ENCODE data around the gene NUDCD3.

Gene NUDCD3

DNA sequence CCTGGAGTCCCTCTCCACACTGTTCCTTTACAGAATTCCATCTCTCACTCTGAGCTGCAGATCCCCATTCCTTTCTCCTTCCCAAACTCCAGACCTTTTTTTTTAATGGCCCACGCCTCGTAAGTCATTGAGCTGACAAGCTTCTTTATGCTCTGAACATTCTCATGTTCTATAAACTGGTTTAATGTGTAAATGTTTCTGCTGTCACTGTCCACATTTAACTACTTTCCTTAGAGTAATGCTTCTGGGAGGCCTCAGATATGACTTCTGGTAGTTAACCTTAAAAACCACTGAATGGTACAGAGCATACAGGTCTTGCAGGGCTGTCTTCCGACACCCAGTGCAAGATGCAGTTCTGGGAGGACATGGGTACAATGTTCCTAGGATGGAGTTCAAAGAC lies 94.0 kb downstream of the NUDCD3 start:
- DNase-seq: no peak

DNA sequence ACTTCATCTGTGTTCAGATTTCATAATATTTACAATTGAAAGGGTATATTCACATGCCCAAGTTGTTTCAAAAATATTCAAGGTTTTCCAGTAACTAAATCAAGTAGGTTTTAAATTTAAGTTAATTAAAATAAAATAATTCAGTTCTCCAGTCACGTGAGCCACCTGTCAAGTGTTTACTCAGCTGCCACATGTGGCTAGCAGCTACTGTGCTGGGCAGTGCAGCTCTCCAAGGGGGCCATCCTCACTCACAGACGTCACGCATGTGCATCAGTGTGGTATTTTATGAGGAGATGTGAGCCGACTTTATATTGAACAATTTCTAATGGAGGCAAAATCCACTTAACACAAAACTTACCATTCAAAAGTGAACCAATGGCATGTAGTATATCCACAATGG lies 95.4 kb downstream of the NUDCD3 start:
- no peak for DNase-seq

DNA sequence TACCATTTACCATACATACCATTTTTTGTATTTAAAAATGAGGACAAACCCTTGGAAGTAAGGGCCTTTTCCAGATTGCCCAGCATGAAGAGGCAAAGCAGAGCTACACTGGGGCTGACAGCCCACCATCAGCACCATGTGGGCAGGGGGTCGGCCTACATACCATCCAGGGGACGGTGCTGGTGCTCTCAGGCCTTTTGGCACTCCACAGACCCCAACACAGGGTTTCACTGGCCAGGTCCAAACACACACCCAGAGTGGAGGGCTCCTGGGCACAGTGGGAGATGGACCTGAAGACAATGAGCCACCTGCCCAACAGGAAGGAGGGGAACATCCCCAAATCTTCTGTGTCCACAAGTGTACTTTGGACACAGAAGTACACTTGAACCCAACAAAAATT lies 95.8 kb downstream of the NUDCD3 start:
- no peak for DNase-seq

DNA sequence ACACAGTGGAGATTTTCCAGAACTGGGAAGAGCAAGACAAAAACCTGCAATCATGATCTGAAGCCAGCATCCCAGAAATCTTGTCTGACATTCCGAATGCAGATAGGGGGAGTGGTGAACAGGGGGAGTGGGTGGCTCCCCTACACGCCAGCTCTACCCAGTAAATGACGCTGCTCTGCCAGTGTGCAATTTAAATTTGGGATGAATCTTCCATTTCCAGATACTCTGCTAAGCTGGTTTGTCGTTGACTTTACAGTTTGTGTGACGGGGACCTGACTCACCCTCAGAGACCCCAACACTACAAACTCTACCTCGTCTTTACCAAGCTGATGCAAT lies 96.4 kb downstream of the NUDCD3 start:
- DNase-seq: no peak

DNA sequence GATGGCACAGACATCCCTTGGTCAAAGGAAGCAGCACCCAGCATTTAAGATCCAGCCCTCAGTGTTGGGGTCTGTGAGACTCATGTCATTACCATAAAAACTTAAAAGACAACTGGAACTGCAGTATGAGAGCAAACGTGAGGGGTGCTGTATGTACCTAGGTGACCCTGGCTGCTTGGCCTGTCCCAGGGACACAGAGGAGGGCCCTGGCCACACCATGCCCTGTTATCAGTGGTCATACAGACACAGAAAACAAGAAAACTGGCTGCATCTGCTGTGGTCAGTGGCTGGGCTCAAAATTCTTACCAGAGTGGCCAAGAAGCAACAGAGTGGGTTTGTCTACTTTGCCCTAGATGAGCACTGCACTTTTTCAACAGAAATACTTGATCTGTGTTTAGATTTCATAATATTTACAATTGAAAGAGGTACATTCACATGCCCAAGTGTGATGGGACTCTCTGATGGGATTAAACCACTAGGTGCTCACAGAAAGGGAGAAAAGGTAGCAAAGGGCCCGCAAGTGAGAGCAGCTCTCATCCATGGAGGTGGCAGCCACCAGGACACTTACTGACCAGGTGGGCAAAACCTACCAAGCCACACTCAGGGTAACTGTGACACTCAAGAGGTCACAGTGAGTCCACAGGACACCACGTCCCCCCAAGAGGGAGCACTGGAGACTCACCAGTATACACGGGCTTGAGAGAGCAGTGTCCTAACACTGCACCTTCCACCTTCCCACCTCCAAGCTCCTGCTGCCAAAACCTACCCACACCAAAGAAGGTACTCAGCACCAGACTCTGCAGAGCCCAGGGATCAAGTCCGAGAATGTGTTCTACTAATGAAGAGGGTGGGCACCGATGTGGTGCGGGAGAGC lies 97.0 kb downstream of the NUDCD3 start:
- DNase-seq: no peak

DNA sequence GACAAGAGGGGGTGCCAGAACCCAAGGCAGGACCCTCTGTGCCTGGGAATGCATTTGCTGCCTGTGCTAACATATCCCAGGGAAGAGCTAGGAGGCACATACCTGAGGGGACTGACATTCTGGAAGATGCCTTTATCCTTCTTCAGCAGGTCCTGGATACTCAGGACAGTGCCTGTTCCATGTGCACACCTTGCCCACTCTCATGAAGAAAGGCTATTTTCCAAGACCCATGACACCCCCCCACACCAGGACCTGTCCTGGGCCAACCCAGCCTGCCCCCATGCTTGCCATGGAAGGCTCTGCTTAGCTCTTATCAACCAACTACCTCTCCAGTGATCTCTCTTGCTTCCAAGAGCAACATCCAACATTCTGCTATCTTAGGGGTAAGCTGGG lies 97.8 kb downstream of the NUDCD3 start:
- no peak for DNase-seq

DNA sequence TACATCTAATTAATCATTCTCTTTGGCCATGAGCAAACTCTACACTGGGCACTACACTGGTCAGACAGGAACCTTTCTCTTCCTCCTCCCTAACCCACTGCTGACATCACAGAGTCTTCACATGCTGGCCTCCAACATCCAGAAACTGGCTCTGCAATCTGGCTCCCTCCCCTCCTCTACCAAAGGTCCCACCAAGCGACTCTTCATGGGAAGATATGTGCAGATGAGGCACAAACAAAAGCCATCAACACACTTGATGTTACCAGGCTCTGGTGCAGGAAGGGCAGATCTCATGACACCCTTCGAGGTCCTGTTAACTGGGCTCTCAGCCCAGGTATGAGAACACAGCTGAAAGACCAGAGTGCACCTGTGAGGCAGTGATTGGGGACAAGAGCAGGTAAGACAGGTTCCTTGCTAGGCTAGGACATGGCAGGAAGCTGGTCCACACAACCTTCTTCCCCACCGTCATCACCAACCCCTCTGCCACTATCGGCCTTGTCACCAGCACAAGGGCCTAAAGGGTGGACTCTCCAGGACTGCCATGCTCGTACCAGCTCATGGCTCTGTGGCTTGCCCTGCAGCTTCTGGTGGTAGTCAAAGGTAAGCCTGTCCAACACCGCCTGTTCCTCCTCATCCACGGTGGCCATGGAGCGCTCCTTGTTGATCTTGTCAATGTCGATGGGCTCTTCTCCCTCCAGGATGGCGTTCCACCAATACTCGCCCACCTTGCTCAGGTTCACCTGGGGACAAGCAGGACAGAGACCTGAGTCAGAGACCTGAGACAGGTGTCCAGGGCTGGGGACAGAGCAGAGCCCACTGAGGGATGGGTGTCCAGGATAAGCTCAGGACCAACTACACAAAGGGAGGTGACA lies 98.5 kb downstream of the NUDCD3 start:
- DNase-seq: no peak

DNA sequence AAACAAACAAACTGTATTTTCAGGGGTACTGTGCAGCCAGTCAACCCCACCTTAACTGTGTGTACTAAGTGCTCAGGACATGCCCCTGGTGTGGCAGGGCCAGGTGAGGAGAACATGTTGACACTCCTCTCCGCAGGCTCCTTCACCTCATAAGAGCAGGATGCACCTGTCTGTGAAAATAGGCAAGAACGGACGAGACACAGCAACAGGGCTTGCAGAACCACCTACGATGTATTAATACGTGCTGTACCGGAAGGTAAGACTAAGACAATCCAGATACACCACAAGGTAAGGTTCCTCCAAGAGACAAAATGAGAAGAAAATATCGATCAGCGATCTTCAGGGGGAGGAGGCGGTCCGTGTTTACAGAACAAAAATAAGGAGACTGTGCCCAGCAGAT lies 99.3 kb downstream of the NUDCD3 start:
- DNase-seq: no peak

DNA sequence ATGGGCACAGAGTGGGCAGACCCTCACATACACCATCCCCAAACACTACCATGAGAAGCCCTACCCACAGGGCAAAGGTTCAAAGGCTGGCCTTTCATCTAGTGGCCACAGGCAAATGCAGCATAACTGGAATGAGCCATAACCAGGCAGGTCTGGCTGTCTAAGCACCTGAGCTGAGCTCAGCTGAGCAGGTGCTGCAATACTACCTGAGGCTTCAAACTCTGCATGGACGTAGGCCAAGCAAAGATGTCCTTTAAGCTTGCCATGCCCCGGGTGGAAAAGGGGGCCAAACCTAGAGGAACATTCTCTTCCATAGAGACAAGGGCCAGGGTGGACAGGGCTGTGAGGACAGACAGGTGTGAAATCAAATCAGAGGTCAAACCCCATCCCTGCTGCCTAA lies 99.8 kb downstream of the NUDCD3 start:
- DNase-seq: no peak

DNA sequence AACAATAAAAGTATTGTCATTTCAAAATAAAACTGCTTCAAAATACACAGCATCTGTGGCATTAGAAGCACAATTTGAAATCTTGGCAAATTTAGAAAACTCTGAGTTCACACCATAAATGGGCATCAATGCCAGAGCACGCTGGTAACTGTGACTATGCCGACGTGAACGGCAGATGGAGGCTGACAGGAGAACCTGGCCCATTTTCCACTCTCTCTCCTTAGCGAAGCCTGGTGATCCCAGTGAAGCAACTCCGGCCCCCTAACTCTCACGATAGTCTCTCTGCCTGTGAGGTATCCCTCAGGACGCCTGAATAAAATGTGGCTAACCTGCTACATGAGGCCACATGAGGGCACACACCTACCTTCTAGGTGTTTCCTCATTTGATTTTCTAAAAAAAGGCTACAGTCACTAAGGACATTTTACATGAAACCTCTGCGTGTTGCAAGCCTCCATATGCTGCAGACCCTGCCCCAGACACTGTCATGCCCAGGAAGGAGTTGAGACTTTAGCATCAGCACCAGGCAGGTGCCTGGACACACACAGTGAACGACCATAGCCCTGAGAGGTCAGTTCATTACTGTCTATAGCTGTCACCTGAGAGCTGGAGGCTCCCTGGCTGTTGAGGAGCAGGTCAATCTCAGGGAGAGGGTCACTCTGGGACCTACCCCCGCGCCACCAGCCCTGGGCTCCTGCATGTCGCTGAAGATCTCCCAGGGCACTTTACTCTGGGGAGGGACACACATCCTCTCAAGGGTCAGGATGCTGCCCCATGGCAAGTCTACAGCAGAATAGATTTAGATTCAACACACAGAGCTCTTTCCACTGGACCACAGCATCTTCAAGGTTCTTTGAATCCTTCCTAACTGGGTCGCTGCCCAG lies 102.1 kb downstream of the NUDCD3 start:
- DNase-seq: no peak

DNA sequence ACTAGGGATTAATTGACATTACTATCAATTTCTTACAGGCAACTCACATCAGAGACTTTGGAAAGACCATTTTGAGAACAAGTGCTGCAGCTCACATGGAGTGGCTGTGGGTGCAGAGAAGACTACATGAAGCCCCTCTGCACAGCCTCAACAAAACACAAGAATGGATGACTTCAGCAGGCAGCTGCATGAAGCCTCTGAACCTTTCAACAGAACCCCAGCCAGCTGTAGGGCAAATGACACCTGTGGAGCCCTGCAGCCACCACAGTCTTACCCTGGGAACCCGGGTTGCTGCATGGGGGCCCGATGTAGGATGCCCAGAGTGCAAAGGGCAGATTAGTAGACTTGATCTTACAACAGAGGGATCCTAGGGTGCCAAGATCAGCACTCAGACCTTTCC lies 103.1 kb downstream of the NUDCD3 start:
- no peak for DNase-seq

DNA sequence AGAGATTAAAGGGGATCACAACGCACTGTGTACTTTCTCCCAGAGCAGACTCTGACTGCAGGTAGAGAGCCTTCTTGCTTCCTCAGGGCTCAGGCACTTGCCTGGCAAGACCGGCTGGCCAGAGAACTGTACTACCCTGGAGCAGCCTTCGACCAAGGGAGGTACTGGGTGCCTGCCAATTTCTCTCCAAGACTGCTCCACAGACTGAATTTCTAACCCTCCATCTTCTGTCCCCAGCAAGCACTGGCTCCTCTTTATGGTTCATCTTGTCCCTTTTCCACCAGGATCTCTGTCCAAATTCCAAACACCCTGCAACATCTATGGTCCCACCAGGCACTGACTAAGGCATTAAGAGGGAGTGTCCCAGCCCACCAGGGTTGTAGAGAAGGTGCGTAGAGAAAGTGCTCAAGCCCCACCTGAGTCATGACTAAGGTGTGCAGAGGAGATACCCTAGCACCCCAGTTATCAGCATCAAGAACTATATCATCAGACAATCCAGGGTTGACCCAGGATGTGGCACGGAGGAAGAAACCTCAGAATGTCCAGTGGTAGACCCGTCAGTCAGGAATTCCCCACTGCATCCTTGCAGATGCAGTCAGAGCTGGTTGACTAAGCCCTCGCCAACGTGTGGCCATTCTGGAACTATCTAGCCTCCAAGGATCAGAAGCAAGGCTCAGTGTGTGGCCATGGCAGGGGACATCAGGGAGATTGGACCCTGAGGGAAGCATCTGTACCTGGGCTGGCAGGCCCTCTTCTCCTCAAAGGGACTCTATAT lies 104.1 kb downstream of the NUDCD3 start:
- no peak for DNase-seq

DNA sequence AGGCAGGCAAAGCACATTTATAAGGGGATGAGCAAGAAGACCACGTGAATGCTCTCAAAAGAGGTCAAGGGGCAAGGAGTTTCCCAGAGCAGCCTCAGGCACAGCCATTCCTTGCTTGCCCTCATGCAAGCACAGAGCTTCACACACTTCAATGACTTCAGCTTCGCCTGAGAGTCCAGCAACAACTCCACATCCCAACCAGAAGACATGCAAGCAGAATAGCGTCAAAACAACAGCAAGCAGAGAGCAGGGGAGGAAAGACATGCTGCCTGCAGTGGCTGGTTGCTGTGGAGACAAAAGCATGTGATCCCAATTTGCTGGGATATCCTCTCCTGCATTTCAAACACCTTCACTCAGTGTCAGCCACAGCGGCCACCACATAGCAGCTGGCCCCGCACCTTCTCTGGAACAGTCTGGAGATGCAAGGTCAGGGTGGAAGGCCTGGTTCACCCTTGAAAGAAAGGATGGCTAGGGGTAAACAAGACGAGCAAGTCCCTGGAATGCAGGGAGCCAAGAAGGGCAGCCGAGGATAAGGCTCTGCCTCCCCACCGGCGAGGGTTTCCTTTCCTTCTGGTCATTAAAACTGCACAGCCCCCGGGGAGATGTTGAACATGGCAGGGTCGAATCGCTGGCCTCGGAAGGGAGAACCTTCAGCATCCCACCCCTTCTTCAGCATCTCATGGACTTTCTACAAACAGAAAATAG lies 104.9 kb downstream of the NUDCD3 start:
- no peak for DNase-seq

DNA sequence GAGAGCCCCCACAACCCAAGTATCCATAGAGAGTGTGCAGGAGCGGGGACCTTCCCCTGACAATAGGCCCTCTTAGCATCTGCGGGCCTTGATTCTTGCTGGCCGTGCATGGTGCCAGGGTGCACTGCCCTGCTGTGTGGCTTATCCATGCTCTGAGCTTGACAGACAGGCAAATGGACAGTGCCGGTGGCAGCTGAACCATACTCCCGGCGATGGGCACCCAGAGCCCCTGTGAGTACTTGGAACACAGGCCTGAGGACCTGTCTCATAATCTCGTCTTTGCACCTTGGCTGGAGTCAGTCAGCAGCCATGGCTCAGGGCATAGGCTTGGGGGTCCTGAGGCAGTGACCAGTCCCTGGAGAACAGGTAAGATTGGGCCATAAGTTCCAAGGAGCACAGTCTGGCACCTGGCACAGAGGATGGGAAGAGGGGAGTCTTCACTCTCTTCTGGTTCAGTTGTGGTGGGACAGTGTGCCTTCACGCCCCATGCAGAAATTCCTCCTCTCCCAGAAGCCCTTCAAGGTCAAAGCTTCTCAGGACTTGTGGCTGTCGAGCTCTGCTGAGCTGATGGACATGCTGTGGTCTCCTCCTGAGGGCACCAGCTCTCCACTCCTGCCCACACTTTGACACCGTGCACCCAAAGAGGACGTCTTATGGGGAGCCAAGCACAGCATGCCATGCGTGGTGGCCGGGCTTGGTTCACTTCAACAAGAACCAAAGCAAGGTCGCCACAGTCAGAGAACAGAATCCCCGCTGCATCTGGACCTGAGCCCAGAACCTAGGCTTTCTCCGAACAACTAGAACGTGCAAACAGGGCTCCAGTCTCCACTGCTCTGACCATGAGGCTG lies 105.6 kb downstream of the NUDCD3 start:
- no peak for DNase-seq

DNA sequence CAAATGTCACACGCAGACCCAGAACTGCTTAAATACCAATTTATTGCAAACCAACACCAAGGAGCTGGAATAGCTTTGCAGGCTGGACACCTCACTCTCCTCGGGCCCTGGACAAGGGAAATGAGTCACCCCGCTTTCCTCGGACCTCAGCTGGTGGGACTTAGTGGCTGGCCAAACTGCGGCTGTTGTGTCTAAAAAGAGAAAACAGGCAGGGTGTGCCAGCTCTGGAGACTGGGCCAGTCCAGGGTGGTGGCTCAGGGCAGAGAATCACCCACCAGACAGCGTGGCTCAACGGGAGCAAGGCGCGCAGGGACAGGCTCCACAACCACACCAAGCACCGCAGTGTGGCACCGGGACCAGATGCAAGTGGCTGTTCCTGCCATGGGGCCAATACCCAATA lies 106.9 kb downstream of the NUDCD3 start:
- DNase-seq: no peak

DNA sequence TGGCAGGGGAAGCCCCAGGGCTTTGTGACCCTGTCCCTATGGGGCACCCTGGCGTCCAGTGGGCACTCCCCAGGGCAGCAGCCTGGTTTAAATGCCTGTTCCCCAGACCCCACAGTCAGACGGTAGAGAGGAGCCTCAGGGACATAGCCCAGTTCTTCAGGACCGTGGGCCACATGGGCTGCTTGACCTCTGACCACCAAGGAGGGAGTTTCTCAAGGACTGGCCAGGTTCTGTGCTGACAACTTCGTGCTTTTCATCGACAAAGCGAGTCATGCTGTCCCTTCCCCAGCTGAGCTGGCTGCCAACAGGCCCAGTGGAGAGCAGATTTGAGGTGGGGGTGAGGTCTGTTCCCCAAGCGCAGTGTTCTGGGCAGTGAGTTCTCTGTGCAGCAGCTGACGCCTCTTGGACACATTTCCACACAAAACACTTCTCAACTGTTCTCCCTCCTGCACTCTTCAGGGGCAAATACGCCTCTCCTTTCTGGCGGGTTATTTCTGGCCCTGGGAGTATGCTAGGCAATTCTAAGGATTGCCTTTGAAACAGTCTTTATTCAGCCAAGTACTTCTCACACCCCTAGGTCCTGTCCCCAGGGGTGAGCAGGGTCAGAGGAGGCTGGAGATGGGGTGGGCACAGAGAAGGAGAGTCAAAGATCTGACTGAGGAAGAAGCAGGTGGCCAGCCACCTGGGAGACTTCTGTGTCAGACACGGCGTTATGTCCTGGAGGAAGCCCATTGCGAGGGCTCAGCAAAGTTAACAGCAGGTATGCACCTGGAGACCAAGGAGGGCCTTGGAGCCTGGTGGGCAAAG lies 107.8 kb downstream of the NUDCD3 start:
- no peak for DNase-seq

DNA sequence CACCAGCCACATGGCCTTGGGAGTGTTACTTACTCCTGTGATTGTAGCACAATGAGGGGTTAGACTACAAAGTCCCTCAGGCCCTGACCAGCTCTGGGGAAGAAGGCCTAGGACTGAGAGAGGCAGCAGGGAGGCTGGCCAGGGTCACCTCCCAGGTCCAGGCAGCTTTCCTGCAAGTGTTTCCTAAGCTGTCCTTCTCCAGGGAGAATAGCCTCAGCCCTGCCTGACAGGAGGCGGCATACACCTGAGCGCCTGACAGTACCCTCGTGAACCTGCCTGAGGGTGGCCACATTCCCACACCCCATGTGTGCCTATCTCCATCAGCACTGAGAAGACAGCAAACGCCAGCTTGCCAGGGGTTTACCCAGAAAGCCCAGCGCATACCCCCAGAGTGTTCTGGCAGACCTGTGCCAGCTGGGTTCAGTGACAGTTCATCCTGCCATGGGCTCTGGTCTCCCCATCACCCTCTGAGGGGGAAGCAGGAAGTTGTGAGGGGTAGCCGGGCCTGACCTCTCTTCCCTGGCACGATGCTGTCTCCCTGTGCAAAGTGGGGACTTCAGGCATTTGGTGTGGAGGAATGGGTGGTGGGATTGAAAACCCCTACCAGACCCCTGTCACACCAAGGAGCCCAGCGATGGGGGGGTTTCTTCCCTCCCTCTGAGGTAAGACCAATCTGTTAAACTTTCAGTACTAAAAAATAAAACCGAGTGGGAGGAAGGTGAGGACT lies 108.8 kb downstream of the NUDCD3 start:
- no peak for DNase-seq

DNA sequence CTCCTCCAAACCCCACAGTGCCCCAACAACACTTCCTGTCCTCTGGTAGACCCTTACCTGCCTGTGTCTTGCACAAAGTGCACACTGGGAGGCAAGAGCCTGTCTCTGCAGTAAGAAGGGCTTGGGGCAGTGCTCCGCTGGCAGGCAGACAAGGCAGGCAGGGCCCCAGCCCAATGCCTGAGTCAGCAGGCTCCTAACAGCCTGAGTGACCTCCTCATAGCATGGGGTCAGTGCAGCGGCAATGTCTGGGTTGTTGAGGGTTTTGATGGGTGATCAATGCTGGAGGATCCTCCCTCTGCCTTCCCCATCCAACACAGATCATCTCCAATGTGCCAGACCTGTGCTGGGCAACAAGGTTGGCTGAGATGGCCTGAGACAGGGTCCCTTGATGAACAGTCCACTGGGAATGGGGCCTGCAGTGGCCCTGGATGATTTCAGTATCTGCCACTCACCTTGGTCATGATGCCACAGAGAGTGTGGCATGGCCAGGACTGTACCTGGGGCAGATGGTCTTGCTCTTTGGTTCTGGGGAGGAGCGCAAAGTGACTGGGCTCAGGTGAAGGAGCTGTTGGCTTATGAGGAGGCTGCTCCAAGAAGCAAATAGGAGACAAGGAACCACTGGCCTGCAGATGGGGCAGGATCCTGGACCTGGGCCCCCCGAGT lies 109.5 kb downstream of the NUDCD3 start:
- no peak for DNase-seq

Measured in CD4-positive, alpha-beta T cell treated with Interleukin-12 subunit alpha and Interleukin-12 subunit beta, for 1 hour (primary cell).